Activated T-helper 2 cell treated with anti-CD3 and anti-CD28 coated beads, Interferon-gamma antibody, Interleukin-2, Interleukin-4, amounts not matched to agents 10 μg/mL and 5 μg/mL and 100 μg/mL, durations not matched to agents 14 hours and 24 hours and 36 hours (primary cell): Measurements from ENCODE around the gene METTL26. TPM values are rescaled to one million over a fixed set of nuclear protein-coding genes. Genes with fewer than 3 reads are reported as not detected.
A peak's percentile ranks its signal among the peaks of the same experiment; 100 is the strongest.

Experiments
- DNase-seq: peaks from one replicate; pipeline ENCODE4 v3.0.0; 2021; ENCODE audit warnings: low spot score
- H3K27ac Mint-ChIP-seq: one replicate; pipeline ENCODE4 v1.8.0; 2021; ENCODE audit warnings: mixed read lengths
- H3K27me3 Mint-ChIP-seq: one replicate; pipeline ENCODE4 v1.8.0; 2021; ENCODE audit warnings: low read depth, mixed read lengths
- H3K36me3 Mint-ChIP-seq: one replicate; pipeline ENCODE4 v1.8.0; 2021; ENCODE audit warnings: low read depth, mixed read lengths
- H3K4me1 Mint-ChIP-seq: one replicate; pipeline ENCODE4 v1.8.0; 2021; ENCODE audit warnings: low read depth, mixed read lengths
- H3K4me3 Mint-ChIP-seq: one replicate; pipeline ENCODE4 v1.8.0; 2021; ENCODE audit warnings: low read depth, mild to moderate bottlenecking, moderate library complexity, mixed read lengths
- H3K9me3 Mint-ChIP-seq: one replicate; pipeline ENCODE4 v1.8.0; 2021; ENCODE audit warnings: mixed read lengths
- intact Hi-C: fragments of 100-400 bp; cut with micrococcal nuclease; formaldehyde crosslinking; loops from one replicate; pipeline ENCODE4 v1.15.1; 2023
- total RNA-seq: library from RNA; stranded (reverse); gene quantifications from 2 replicates; pipeline ENCODE4 v1.2.3, GENCODE V29; 2022

The METTL26 gene
- 128 and 131 TPM in 2 replicates for total RNA-seq

GRCh38 chr16:636206-637080 is at the start of gene METTL26:
Gene METTL26 (minus strand): TSS chr16:636305. CDS start chr16:636290, 15 bp downstream.
- DNase-seq, result peak; percentile 91
- H3K9me3 Mint-ChIP-seq, result no peaks in the 10 kb centered on the region
- H3K4me3 Mint-ChIP-seq, result peak within 1 kb of the TSS; percentile 90
- intact Hi-C loops, result loop anchor here (1.0 to 5.0 kb wide), 3 partner anchors 46 to 109 kb away; partner anchors contain the start of genes CAPN15, JMJD8 and STUB1
- H3K27ac Mint-ChIP-seq, result peak within 1 kb of the TSS; percentile 89
- peaks cover 8% of the 10 kb centered on the region for H3K4me1 Mint-ChIP-seq
- no peaks in the 10 kb centered on the region for H3K27me3 Mint-ChIP-seq
- peaks cover 8% of the 10 kb centered on the region for H3K36me3 Mint-ChIP-seq

- intact Hi-C loops, result loop anchor here (5.0 kb wide), 2 partner anchors 48 to 98 kb away; partner anchors contain the start of gene METTL26
- H3K9me3 Mint-ChIP-seq, result no peaks in the 10 kb centered on the region
- no peak for DNase-seq
- H3K27ac Mint-ChIP-seq, result no peak overlapping the region
- H3K36me3 Mint-ChIP-seq, result peaks cover 33% of the 10 kb centered on the region
- peaks cover 18% of the 10 kb centered on the region for H3K4me1 Mint-ChIP-seq
- H3K27me3 Mint-ChIP-seq, result no peaks in the 10 kb centered on the region
- H3K4me3 Mint-ChIP-seq, result no peak overlapping the region
These were observed 49.0 kb upstream of the METTL26 start for GRCh38 chr16:684961-685696.

- peaks cover 15% of the 10 kb centered on the region for H3K4me1 Mint-ChIP-seq
- no peaks in the 10 kb centered on the region for H3K27me3 Mint-ChIP-seq
- no peaks in the 10 kb centered on the region for H3K9me3 Mint-ChIP-seq
- peaks cover 32% of the 10 kb centered on the region for H3K36me3 Mint-ChIP-seq
- peak; percentile 95 for DNase-seq
- intact Hi-C loops, result loop anchor here (5.0 kb wide), 2 partner anchors 47 to 97 kb away; partner anchors contain the start of gene METTL26
- H3K4me3 Mint-ChIP-seq, result peak within 1 kb of the TSS; percentile 76
- peak within 1 kb of the TSS; percentile 52 for H3K27ac Mint-ChIP-seq
These were observed 48.1 kb upstream of the METTL26 start, which contains the start of gene JMJD8 for GRCh38 chr16:684071-684794. Gene JMJD8 (minus strand): TSS chr16:684334. CDS start chr16:684319, 15 bp downstream.

- Mint-ChIP-seq H3K36me3 (peaks cover 32% of the 10 kb centered on the region), H3K27me3 (no peaks in the 10 kb centered on the region), H3K27ac (peak overlapping the region; percentile 52), H3K4me3 (peak overlapping the region; percentile 76), H3K9me3 (no peaks in the 10 kb centered on the region), H3K4me1 (peaks cover 14% of the 10 kb centered on the region)
- intact Hi-C loops, result loop anchor here (5.0 kb wide), 2 partner anchors 46 to 96 kb away; partner anchors contain the start of gene METTL26
- no peak for DNase-seq
These were observed 47.4 kb upstream of the METTL26 start for GRCh38 chr16:683396-684070.

- Mint-ChIP-seq H3K27me3 (no peaks in the 10 kb centered on the region), H3K4me1 (peaks cover 14% of the 10 kb centered on the region), H3K36me3 (peaks cover 32% of the 10 kb centered on the region), H3K9me3 (no peaks in the 10 kb centered on the region), H3K4me3 (peak overlapping the region; percentile 76), H3K27ac (no peak overlapping the region)
- intact Hi-C loops, result loop anchor here (5.0 kb wide), 2 partner anchors 45 to 95 kb away; partner anchors contain the start of gene METTL26
- no peak for DNase-seq
These were observed 46.6 kb upstream of the METTL26 start for GRCh38 chr16:682493-683395.

GRCh38 chr16:681746-682427 is 45.8 kb upstream of the METTL26 start:
- Mint-ChIP-seq H3K9me3 (no peaks in the 10 kb centered on the region), H3K27me3 (no peaks in the 10 kb centered on the region), H3K36me3 (peaks cover 32% of the 10 kb centered on the region), H3K4me3 (peak overlapping the region; percentile 76), H3K27ac (no peak overlapping the region), H3K4me1 (peaks cover 14% of the 10 kb centered on the region)
- DNase-seq, result no peak
- intact Hi-C loops, result loop anchor here (5.0 kb wide), 2 partner anchors 45 to 95 kb away; partner anchors contain the start of gene METTL26

- Mint-ChIP-seq H3K27ac (no peak overlapping the region), H3K4me3 (peak overlapping the region; percentile 76), H3K36me3 (peaks cover 30% of the 10 kb centered on the region), H3K9me3 (no peaks in the 10 kb centered on the region), H3K27me3 (no peaks in the 10 kb centered on the region), H3K4me1 (peaks cover 14% of the 10 kb centered on the region)
- DNase-seq, result no peak
- intact Hi-C loops, result loop anchor here (5.0 kb wide), 2 partner anchors 44 to 94 kb away; partner anchors contain the start of gene METTL26
These were observed 45.1 kb upstream of the METTL26 start for GRCh38 chr16:680967-681745.

GRCh38 chr16:680625-680945 is 44.5 kb upstream of the METTL26 start:
- Mint-ChIP-seq H3K36me3 (peaks cover 25% of the 10 kb centered on the region), H3K9me3 (no peaks in the 10 kb centered on the region), H3K27me3 (no peaks in the 10 kb centered on the region), H3K4me1 (peaks cover 12% of the 10 kb centered on the region), H3K4me3 (peak overlapping the region; percentile 76), H3K27ac (no peak overlapping the region)
- intact Hi-C loops, result loop anchor here (5.0 kb wide), 2 partner anchors 43 to 93 kb away; partner anchors contain the start of gene METTL26
- DNase-seq, result no peak

GRCh38 chr16:679814-680624 is 43.9 kb upstream of the METTL26 start, which contains the start of gene STUB1:
Gene STUB1 (plus strand): TSS chr16:680410. CDS start chr16:680526, 116 bp downstream.
- H3K27ac Mint-ChIP-seq, result peak within 1 kb of the TSS; percentile 78
- peaks cover 3% of the 10 kb centered on the region for H3K27me3 Mint-ChIP-seq
- H3K9me3 Mint-ChIP-seq, result no peaks in the 10 kb centered on the region
- H3K4me3 Mint-ChIP-seq, result peak within 1 kb of the TSS; percentile 82
- intact Hi-C loops, result loop anchor here (5.0 kb wide), 2 partner anchors 43 to 93 kb away; partner anchors contain the start of gene METTL26
- peaks cover 12% of the 10 kb centered on the region for H3K4me1 Mint-ChIP-seq
- peaks cover 25% of the 10 kb centered on the region for H3K36me3 Mint-ChIP-seq
- DNase-seq, result peak; percentile 82
